B cell (primary cell): ENCODE data around the gene BICDL2. TPM values are rescaled to one million over a fixed set of nuclear protein-coding genes. Genes with fewer than 3 reads are reported as not detected.
A peak's percentile ranks its signal among the peaks of the same experiment; 100 is the strongest.

Experiments
- ATAC-seq: fragments of 200-7000 bp; cut with Tn5 transposase; one replicate; pipeline ENCODE4 v1.10.0; 2021; ENCODE audit warnings: low read depth, mild to moderate bottlenecking, moderate number of reproducible peaks, moderate library complexity
- CTCF ChIA-PET: fragments of 350-600 bp; sonication (Branson Sonifier 250); formaldehyde crosslinking; loops from one replicate; lab custom pipeline; 2021; ENCODE audit warnings: antibody characterized with exemption, inconsistent platforms; lab: Charles Lee
- POLR2A ChIA-PET: fragments of 350-600 bp; sonication (Branson Sonifier 250); formaldehyde crosslinking; loops from one replicate; lab custom pipeline; 2021; ENCODE audit warnings: antibody characterized with exemption; lab: Charles Lee
- DNase-seq: peaks from one replicate; pipeline ENCODE4 v3.0.0; 2013
- H2AFZ ChIP-seq: 2 replicates; pipeline ENCODE4 v1.6.1; 2012; ENCODE audit warnings: mild to moderate bottlenecking, low read depth, low read length; ENCODE audit not compliant: insufficient read depth, poor library complexity, severe bottlenecking
- H3K27ac ChIP-seq, 2 donors: 1 replicate in 1 of 2; 2 replicates in 1 of 2; pipeline ENCODE4 v1.5.1; 2012 to 2013; ENCODE audit warnings: low read length in 2 of 2, mild to moderate bottlenecking in 2 of 2, moderate library complexity in 1 of 2
- H3K27me3 ChIP-seq, 4 experiments: fragments of 200-600 bp in 1 of 4; sonication (generic) in 1 of 4; replicated peaks in 1 of 4; 1 replicate in 2 of 4; 2 replicates in 2 of 4; pipeline versions ENCODE4 v1.6.1 to v1.7.0; 2013 to 2016; ENCODE audit warnings: low read length in 3 of 4, mild to moderate bottlenecking in 2 of 4, mixed read lengths in 1 of 4, moderate library complexity in 1 of 4; ENCODE audit not compliant: insufficient read depth in 4 of 4, control insufficient read depth in 3 of 4; ENCODE audit errors: control extremely low read depth in 1 of 4
- H3K36me3 ChIP-seq, 2 experiments: replicated peaks in 1 of 2; 1 replicate in 1 of 2; 2 replicates in 1 of 2; pipeline versions ENCODE4 v1.6.1 to v1.7.1; 2013; ENCODE audit warnings: low read length in 1 of 2; ENCODE audit not compliant: insufficient read depth in 2 of 2, control insufficient read depth in 1 of 2; ENCODE audit errors: control extremely low read depth in 1 of 2, extremely low read depth in 1 of 2
- H3K4me1 ChIP-seq, 2 donors: fragments of 200-600 bp in 1 of 2; sonication (generic) in 1 of 2; 1 replicate in 1 of 2; 2 replicates in 1 of 2; pipeline versions ENCODE4 v1.5.1 to v1.6.1; 2013 to 2017; ENCODE audit warnings: low read length in 2 of 2; ENCODE audit not compliant: control insufficient read depth in 2 of 2, insufficient read depth in 2 of 2
- H3K4me2 ChIP-seq: replicated peaks from 2 replicates; pipeline ENCODE3; 2012; ENCODE audit warnings: mild to moderate bottlenecking, low read depth, low read length; ENCODE audit not compliant: poor library complexity, severe bottlenecking
- H3K4me3 ChIP-seq, 5 experiments: fragments of 200-600 bp in 1 of 5; sonication (generic) in 1 of 5; 1 replicate in 3 of 5; 2 replicates in 2 of 5; pipeline versions ENCODE4 v1.5.1 to v1.7.0; 2011 to 2016; ENCODE audit warnings: low read length in 4 of 5, mild to moderate bottlenecking in 4 of 5, low read depth in 2 of 5, control low read depth in 1 of 5, moderate library complexity in 1 of 5; ENCODE audit not compliant: insufficient read depth in 1 of 5; ENCODE audit errors: control extremely low read depth in 1 of 5, extremely low read depth in 1 of 5
- H3K79me2 ChIP-seq: fragments of 200-600 bp; sonication (generic); one replicate; pipeline ENCODE4 v1.6.0; 2016; ENCODE audit warnings: low read length; ENCODE audit not compliant: control insufficient read depth, insufficient read depth
- H3K9ac ChIP-seq: fragments of 200-600 bp; sonication (generic); 2 replicates; pipeline ENCODE4 v1.6.1; 2017; ENCODE audit warnings: mild to moderate bottlenecking, low read length, moderate library complexity
- H3K9me3 ChIP-seq, 3 donors: one replicate each; pipeline versions ENCODE4 v1.6.1 to v1.7.1; 2013; ENCODE audit warnings: low read length in 2 of 3; ENCODE audit not compliant: control insufficient read depth in 2 of 3, insufficient read depth in 1 of 3; ENCODE audit errors: control extremely low read depth in 1 of 3
- H4K20me1 ChIP-seq: 2 replicates; pipeline ENCODE4 v1.6.0; 2012; ENCODE audit warnings: mild to moderate bottlenecking, low read length; ENCODE audit not compliant: insufficient read depth, control insufficient read depth, poor library complexity, severe bottlenecking
- H3K27ac Mint-ChIP-seq: one replicate; pipeline ENCODE4 v1.8.0; 2021; ENCODE audit warnings: mixed read lengths
- H3K27me3 Mint-ChIP-seq: one replicate; pipeline ENCODE4 v1.8.0; 2021; ENCODE audit warnings: mixed read lengths
- H3K4me1 Mint-ChIP-seq: one replicate; pipeline ENCODE4 v1.8.0; 2021; ENCODE audit warnings: mixed read lengths
- H3K4me3 Mint-ChIP-seq: one replicate; pipeline ENCODE4 v1.8.0; 2021; ENCODE audit warnings: mixed read lengths
- H3K9me3 Mint-ChIP-seq: one replicate; pipeline ENCODE4 v1.8.0; 2022; ENCODE audit warnings: mixed read lengths; ENCODE audit not compliant: insufficient read depth
- EZH2 ChIP-seq: IDR thresholded peaks from 2 replicates; pipeline ENCODE4 v1.6.1; 2012; ENCODE audit warnings: borderline replicate concordance, low read depth, mild to moderate bottlenecking, moderate library complexity, low read length; ENCODE audit not compliant: insufficient read depth, poor library complexity, severe bottlenecking
- WGBS: methylation state at CpG from one replicate; pipeline ENCODE4 v1.1.5; 2013; ENCODE audit warnings: missing lambda C conversion rate; ENCODE audit not compliant: insufficient coverage; 5-methylcytosine and 5-hydroxymethylcytosine counted together
- intact Hi-C: fragments of 100-400 bp; cut with micrococcal nuclease; formaldehyde crosslinking; loops from one replicate; pipeline ENCODE4 v1.10.0; 2022
- polyA plus RNA-seq: library from polyadenylated mRNA; depleted of rRNA; stranded (reverse); fragments of >200 nt; gene quantifications from 2 replicates; pipeline ENCODE4 v1.2.3, GENCODE V29; 2012
- total RNA-seq, 2 donors: library from RNA; stranded (reverse); fragments of 120-200 nt in 1 of 2; gene quantifications; 1 replicate in 1 of 2; 2 replicates in 1 of 2; pipeline versions ENCODE4 v1.2.3 to v1.2.4, GENCODE V29; 2013 to 2022
- TF ChIP-seq, protein P1 (sequence below): fragments of 200-600 bp; IDR thresholded peaks from one replicate; pipeline ENCODE4 v1.8.0; 2022; ENCODE audit warnings: antibody characterized with exemption, mild to moderate bottlenecking

BICDL2 gene
- total and polyA plus RNA-seq, 2 donors (not counting 1 experiment from before 2014, with no cell fraction given), result 0.20 TPM; not detected in 1

DNA sequence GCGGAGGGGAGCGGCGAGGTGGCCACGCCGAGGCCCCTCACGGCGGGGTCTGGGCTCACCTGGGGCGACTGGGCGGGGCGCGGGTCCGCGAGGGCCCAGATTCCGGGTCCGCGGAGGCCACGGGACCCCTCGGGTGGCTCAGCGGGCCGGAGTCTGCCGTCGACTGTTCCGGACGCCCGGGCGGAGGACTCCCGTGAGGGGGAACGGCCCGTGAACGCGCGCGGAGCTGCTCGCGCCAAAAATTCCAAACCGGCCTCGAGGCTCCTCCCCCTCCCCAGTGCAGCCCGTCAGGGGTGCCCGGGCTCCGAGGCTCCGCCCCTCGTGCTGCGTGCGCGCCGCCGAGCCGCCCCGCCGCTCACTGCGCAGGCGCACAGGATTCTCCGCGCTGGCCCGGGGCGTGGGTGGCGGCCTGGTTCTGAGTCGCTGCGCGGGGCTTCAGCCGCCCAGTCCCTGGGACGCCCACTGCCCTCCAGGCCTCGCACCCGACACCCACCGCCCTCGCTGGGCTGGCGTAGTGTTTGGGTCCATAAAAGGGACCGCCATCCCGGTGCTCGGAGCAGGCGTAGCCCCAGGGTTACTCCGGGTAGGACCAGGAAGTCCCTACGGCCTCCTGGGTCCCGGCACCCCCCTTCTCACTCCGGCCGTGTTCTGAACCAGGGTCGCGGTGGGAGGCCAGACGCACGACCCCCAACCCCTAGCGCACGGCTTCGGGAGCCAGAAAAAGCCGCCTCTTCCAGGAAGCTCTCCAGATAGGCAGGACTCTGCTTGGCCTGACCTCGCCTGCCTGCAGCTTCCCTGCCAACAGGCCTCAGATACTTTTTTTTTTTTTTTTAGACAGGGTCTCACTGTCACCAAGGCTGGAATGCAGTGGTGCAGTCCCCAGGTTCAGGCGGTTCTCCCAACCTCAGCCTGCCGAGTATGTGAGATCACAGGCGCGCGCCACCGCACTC lies 56.2 kb downstream of the BICDL2 start, which contains the start of gene PKMYT1:
PKMYT1 (minus strand) TSS at position 220 of the 950 bp plus-strand sequence. CDS start 789 bp downstream, outside the sequence.
- peak within 1 kb of the TSS; percentile 94 for H2AFZ ChIP-seq
- ATAC-seq (peak; percentile 93), DNase-seq (peak; percentile 96)
- peak within 1 kb of the TSS; percentile 98 for H3K9ac ChIP-seq
- Mint-ChIP-seq H3K4me1 (peaks cover 21% of the 10 kb centered on the region), H3K4me3 (peak within 1 kb of the TSS; percentile 81), H3K9me3 (no peaks in the 10 kb centered on the region), H3K27ac (peak within 1 kb of the TSS; percentile 84), H3K27me3 (no peaks in the 10 kb centered on the region)
- peak within 1 kb of the TSS; percentile 71 to 83 for H3K27ac ChIP-seq
- H3K27me3 ChIP-seq, result peaks cover 0 to 8% (median 1%) of the 10 kb centered on the region in 4 experiments
- CTCF ChIA-PET, result interaction anchor here (0.6 to 1.8 kb wide), 6 partner anchors 22 to 615 kb away, joined by 3 to 8 read pairs (median 4); no protein-coding TSS in a partner anchor
- intact Hi-C loops, result loop anchor here (1.0 to 5.0 kb wide), 4 partner anchors 11 to 203 kb away; partner anchors contain the start of genes ELOB, FLYWCH2 and PAQR4
- peaks cover 5% of the 10 kb centered on the region for H4K20me1 ChIP-seq
- TF ChIP-seq, protein P1, sequence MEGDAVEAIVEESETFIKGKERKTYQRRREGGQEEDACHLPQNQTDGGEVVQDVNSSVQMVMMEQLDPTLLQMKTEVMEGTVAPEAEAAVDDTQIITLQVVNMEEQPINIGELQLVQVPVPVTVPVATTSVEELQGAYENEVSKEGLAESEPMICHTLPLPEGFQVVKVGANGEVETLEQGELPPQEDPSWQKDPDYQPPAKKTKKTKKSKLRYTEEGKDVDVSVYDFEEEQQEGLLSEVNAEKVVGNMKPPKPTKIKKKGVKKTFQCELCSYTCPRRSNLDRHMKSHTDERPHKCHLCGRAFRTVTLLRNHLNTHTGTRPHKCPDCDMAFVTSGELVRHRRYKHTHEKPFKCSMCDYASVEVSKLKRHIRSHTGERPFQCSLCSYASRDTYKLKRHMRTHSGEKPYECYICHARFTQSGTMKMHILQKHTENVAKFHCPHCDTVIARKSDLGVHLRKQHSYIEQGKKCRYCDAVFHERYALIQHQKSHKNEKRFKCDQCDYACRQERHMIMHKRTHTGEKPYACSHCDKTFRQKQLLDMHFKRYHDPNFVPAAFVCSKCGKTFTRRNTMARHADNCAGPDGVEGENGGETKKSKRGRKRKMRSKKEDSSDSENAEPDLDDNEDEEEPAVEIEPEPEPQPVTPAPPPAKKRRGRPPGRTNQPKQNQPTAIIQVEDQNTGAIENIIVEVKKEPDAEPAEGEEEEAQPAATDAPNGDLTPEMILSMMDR, result no peak
- no peak for TF ChIP-seq EZH2
- peak within 1 kb of the TSS; percentile 99 for H3K4me2 ChIP-seq
- H3K36me3 ChIP-seq, result no peaks in the 10 kb centered on the region
- no peaks in the 10 kb centered on the region for H3K9me3 ChIP-seq
- POLR2A ChIA-PET, result interaction anchor here (0.5 to 1.5 kb wide), 5 partner anchors 10 to 179 kb away, joined by 3 to 10 read pairs (median 3); no protein-coding TSS in a partner anchor
- H3K4me1 ChIP-seq, result peaks cover 18 to 39% of the 10 kb centered on the region in 2 donors
- peaks cover 6% of the 10 kb centered on the region for H3K79me2 ChIP-seq
- peak within 1 kb of the TSS; percentile 57 to 96 (median 82) for H3K4me3 ChIP-seq
- 3% methylated on average over 84 of the region's 91 CpGs for WGBS
